NCI-H345 treated with DMSO at 0.1 percent for 48 hours (cell line): ENCODE results near the gene RANBP9.

Experiments used
- DNase-seq: peaks from one replicate; lab custom pipeline; 2025; ENCODE audit not compliant: unreplicated experiment; lab: John Stamatoyannopoulos, UW

Gene RANBP9

DNA sequence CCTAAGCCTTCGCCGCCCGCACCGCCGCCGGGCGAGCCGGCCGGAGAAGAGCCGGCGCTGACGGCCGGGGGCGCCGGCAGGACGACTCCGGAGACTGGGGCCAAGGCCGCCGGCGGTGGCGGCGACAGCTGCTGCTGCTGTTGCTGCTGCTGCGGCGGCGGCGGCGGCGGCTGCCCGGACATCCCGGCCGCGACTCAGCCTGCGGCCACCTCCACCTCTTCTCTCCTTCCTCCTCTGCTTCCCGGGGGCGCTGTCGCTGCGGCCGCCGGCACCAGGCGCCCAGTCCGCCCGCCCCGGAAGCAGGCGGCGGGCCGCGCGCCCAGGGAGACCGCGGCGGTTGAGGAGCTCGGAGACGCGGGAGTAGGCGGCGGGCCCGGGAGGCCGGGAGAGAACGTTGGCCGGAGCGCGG is 307 bp downstream of the RANBP9 start:
- DNase-seq, result no peak

DNA sequence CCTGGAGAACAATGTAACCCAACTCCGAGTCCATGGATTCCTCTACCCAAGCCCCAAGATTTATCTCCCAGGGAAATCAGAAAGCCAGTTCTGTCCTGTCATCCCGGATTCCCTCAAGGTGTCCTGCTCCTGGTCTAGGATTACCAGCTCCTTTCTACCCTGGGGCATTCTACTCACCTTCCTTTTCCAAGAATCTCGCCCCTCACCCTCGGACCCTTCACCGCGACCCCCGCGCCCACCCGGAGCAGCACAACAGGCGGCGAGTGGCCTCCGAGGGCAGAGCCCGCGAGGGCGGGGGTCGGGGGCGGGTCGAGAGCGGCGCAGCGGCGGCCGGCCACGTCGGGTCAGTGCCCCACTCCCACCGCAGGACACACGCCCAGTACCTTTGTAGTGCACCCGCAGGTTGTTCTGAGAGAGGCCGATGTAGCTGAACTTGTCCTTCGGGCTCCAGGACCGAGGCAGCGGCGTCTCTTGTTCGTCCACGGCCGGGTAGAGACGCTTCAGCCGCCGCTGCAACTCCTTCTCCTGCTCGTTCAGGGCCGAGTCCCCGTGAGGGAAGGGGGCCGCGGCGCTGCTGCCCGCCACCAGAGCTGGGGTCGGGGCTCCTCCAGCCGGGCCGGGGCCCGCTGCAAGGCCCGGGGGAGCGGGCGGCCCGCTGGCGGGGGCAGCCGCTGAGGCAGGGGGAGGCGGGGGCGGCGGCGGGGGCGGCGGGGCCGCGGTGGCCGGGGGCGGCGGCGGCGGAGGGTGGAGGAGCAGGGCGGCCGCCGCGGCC is 897 bp downstream of the RANBP9 start:
- DNase-seq, result no peak

GRCh38 chr6:13709689-13710551 is 1.7 kb downstream of the RANBP9 start:
- DNase-seq, result no peak

DNA sequence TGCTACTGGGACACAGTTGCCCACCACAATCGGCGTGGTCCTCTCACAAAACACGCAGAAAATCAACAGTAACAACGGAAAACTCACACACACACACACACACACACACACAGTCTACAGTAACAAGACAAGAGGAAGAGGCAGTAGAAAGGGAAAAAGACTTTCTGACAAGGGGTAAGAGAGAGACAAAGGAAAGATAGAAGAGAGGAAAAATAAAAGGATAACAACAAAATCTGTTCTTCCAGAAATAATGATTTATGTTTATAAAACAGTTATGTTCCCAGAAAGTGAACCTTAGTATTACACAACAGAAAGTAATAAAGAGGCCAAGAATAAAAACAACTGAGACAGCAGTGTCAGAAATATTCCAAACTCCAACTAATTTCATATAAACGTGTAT is 2.9 kb downstream of the RANBP9 start:
- DNase-seq, result no peak

GRCh38 chr6:13703496-13703895 is 8.1 kb downstream of the RANBP9 start:
- no peak for DNase-seq

DNA sequence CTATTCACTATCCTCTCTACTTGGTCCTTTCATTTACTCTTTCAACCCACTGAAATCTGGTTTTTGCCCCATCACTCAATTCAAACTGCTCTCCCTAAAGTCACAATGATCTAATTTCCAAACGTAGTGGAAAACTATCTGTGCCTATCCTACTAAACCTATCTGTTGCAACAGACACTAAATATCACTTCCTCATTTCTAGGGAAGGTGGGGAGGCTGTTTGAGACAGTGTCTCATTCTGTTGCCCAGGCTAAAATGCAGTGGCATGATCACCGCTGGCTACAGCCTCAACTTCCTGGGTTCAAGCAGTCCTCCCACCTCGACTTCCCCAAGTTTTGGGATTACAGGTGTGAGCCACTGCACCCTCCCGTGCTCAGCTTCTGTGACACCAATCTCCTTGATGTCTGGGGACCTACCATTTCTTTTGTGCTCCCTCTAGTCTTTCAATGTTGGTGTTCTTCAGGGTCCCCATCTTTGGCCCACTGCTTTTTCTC is 8.8 kb downstream of the RANBP9 start:
- no peak for DNase-seq

DNA sequence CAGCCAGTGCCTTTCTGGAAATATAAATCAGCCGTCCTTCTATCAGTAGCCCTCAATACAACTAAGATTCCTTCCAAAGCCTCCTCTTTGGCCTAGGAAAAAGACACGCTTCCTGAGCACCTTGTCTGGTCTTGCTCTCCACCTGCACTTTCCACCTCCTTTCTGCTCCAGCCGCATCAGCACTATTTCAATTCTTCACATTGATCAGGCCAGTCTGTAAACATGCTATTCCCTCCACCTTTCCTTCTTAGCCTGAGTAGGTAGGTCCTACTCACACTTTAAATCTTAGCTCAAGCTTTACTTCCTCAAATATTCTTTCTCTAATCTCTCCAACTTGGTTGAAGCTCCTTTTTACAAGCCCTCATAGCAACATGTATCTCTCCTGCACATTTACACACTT is 11.4 kb downstream of the RANBP9 start:
- no peak for DNase-seq

- DNase-seq, result no peak
Observed at GRCh38 chr6:13698715-13699114, 12.9 kb downstream of the RANBP9 start.

GRCh38 chr6:13697857-13698256 is 13.8 kb downstream of the RANBP9 start:
- no peak for DNase-seq

GRCh38 chr6:13696226-13696625 is 15.4 kb downstream of the RANBP9 start:
- no peak for DNase-seq

DNA sequence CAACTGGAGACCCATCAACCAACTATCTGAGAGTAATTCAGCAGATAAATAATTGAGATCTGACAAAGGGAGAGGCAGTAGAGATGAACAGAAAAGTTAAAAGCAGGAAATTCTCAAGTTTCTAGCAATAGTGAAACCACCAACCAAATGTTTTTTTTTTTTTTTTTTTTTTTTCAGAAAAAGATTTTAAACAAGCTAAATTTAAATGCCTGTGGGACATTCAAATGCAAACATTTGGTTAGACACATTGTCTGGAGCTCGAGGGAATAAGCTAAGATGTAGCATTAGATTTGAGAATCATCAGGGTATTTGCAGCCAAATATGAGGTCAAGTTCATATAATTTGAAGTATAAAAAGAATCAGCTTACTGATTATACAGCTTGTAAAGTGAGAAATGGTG is 16.4 kb downstream of the RANBP9 start:
- DNase-seq, result no peak

- no peak for DNase-seq
Observed at GRCh38 chr6:13694562-13694961, 17.1 kb downstream of the RANBP9 start.

- no peak for DNase-seq
Observed at GRCh38 chr6:13689511-13690256, 22.0 kb downstream of the RANBP9 start.

- no peak for DNase-seq
Observed at GRCh38 chr6:13688692-13689196, 22.9 kb downstream of the RANBP9 start.

- no peak for DNase-seq
Observed at GRCh38 chr6:13687917-13688351, 23.7 kb downstream of the RANBP9 start.

DNA sequence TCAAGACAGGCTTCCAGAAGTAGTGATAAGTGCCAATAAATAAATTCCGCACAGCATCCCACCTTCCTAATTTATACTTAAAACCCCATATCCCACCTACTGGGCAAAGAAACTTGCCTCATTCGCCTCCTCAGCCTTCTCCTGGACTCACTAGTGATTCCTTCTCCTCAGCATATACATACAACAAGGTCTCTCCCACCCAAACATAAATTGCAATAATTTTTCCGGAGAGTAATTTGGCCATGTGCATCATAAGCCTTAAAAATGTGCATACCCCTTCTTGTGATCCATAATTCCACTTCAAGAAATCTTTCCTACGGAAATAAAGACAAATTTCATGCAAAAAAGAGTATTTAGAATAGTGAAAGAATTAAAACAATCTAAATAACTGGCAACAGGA is 26.8 kb downstream of the RANBP9 start:
- no peak for DNase-seq

DNA sequence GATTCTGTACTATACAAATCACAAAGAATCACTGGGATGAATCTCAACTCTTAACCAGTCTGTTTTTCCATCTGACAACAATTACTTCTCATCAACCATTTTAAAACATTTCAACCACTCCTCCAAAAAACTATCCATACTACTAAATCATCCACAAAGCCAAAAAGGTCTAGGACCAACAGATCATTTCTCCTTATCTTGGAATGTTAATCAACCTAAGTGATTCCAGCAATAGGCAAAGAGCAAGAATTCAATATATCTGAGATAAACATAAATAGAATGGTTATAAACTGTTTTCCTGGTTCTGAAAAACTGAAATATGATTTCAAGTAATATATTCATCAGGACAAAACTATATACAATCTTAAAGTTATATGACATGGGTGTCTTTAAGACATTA is 28.6 kb downstream of the RANBP9 start:
- no peak for DNase-seq

GRCh38 chr6:13682346-13682745 is 29.3 kb downstream of the RANBP9 start:
- DNase-seq, result no peak

DNA sequence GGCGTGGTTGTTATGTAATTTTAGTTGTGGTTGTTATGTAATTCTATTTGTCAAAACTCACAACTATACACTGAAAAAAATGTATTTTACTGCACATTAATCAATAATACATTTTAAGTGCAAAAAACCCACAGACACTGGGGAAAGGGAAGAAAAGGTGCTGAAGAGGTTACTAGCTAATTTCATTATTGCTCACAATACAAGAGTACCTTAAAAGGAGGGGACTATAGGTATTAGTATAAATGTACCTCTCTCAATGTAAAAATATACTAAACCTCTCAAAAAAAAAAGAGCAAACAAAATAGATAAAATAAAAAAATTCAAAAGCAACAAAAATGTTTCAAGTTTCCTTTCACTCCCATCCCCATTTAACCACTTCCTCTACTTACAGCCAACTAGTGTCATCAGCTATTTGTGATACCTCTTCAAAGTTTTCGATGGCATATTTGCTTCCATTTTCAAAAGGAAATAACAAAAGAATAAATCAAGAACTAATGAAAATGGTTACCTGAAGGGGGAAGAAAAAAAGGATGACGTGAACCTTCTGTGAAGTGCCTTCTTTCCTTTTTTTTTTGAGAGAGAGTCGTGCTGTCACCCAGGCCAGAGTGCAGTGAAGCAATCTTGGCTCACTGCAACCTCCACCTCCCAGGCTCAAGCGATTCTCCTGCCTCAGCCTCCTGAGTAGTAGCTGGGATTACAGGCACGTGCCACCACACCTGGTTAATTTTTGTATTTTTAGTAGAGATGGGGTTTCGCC is 30.2 kb downstream of the RANBP9 start:
- DNase-seq, result no peak

- DNase-seq, result no peak
Observed at GRCh38 chr6:13680448-13680968, 31.1 kb downstream of the RANBP9 start.
